Posterior cingulate gyrus (tissue), 11 donors: Measurements from ENCODE around the gene SPAG6.

ENCODE experiments used
- DNase-seq, 10 donors: peaks; one replicate each; pipeline versions ENCODE4 v3.0.0 to v3.0.0-alpha.2; 2020 to 2021; ENCODE audit warnings: mixed read lengths in 3 of 10
- intact Hi-C: fragments of 100-400 bp; cut with DNase I; formaldehyde crosslinking; loops from one replicate; pipeline ENCODE4 v1.15.1; 2023

Gene SPAG6

DNA sequence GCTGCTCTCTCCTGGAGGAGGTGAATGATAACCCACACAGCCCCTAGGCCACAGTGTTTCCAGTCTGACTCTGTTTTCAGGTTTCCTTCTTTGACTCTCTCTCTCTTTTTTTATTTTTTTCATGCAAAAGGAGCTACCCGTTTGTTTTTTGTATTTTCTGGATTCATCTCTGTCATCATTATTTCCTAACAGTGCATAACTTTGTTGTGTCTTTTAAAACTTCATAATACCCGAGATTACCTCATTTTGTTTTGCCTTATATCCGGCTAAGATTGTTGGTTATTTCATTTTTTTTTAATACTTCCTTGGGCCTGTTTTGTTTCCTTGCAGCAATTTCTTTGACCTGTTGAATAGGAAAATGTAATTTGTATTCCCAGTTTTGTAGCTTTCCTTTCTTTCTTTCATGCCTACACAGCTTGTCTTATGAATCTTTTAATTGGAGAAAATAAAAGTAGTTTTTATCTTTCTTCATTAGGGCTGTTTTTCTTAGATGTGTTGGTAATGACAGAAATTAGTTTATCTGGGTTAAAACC lies 72.5 kb downstream of the SPAG6 start:
- DNase-seq = no peak
- intact Hi-C loops = no loop called here

DNA sequence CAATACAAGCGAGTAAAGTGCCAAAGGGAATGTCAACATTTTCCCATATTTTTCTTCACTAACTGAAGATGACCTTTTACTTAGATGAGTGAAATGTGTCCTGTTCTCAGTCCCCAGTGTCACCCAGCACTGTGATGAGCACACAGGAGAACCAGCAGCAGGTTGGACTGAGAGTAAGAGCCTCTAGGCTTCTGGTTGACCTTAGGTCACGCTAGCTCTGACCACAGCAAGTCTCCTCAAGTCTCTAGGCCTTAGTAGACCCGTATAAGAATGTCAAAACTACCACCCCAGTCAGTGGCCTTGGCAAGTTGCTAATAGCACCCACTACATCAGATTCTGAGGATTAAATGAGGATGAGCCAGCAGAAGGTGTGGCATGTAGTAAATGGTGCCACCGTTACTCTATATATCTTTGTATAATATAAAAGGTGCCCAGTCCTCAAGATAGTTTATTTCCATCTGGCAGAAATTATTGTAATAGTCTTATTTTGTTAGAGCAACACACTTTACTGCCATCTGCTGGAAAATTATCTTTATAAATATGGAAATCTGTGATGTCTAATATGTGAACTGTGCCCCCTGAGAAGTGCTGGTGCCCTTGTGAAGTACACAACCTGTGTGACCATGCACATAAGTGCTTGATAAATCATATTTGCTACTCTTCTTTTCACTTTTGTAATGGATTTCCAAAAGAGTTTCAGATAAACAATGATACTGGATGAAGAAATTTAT lies 75.7 kb downstream of the SPAG6 start:
- DNase-seq = no peak
- intact Hi-C loops = no loop called here

DNA sequence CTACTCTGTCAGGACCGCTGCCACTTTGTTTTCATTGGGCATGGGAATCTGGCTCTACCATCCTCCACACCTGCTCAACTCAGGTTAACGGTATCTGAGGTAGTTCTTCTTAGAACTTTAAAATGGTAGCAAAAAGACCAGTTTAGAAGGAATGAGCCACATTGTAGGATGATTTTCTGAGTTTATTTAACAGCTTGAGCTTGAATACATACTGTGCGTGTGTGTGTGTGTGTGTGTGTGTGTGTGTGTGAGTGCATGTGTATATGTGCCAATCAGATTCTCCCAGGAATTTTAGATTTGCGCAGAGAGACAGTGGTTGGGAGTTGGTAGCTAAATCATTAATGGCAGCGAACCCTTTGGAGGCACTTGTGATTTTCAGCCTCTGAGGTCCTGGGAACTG lies 81.4 kb downstream of the SPAG6 start:
- no peak for DNase-seq
- intact Hi-C loops = no loop called here

- DNase-seq = no peak
Observed at GRCh38 chr10:22427101-22427500, 81.8 kb downstream of the SPAG6 start.

DNA sequence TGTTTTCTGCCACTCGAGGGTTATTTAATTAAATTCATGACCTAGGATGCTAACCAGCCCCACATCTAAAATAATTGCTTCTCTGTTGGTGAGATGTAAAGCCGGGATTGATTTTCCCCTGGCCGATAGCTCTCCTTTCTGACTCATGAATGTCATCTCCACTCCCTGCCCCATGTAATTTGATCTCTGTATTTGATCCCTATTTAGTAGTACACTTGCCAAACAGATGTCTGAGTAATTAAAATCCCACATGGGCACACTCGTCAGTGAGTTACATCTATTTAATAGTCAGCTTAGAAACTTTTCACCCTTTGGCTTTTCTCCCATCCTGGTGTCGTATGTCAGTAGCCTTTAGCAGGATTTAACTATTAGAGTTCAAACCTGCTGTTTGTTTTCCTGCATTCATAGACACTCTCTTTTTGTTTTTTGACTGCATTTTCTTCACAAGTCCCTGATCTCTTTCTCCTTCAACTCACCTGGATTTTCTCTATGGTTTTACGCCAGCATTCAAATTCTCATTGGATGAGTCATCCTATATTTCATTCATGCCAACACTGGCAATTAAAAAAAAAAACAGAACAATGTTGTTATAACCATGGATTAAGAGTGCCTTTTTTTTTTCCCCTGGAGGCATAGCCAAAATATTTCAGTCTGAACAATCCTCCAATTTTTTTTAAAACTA lies 82.7 kb downstream of the SPAG6 start:
- DNase-seq = no peak
- intact Hi-C loops = no loop called here

More at GRCh38 chr10:22427101-22427500, 81.8 kb downstream of the SPAG6 start:
- intact Hi-C loops = no loop called here

GRCh38 chr10:22429146-22429545 lies 83.8 kb downstream of the SPAG6 start:
- DNase-seq = no peak
- intact Hi-C loops = no loop called here

- intact Hi-C loops = loop anchor here (10.0 kb wide), 3 partner anchors 105 to 425 kb away; partner anchors contain the start of gene DNAJC1
- DNase-seq = no peak
Observed at GRCh38 chr10:22429981-22430421, 84.7 kb downstream of the SPAG6 start.

DNA sequence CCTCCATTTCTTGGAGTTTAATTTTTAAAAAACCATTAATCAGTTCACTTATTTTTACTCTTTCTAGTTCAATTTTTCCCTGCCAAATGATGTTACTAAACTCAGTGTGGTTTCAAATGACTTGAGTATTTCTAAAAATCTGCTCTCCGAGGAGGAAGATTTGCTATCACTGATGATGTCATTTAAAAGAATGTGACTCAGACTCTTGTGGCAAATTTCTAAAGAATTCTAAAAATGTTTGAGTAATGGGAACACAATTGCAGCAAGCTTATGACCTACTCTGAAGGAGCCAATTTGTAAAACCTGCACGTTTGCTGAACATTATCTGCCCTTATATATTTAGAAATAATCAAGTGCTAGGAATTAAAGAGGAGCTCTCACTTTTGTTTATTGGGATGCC lies 88.6 kb downstream of the SPAG6 start:
- intact Hi-C loops = loop anchor here (10.0 kb wide), 3 partner anchors 101 to 429 kb away; partner anchors contain the start of gene DNAJC1
- DNase-seq = no peak

GRCh38 chr10:22434521-22434920 lies 89.2 kb downstream of the SPAG6 start:
- no peak for DNase-seq

GRCh38 chr10:22435650-22436049 lies 90.4 kb downstream of the SPAG6 start:
- intact Hi-C loops = loop anchor here (5.0 to 10.0 kb wide), 5 partner anchors 99 to 552 kb away; partner anchors contain the start of genes BMI1 and DNAJC1
- no peak for DNase-seq

More at GRCh38 chr10:22434521-22434920, 89.2 kb downstream of the SPAG6 start:
- intact Hi-C loops = loop anchor here (10.0 kb wide), 3 partner anchors 100 to 430 kb away; partner anchors contain the start of gene DNAJC1

DNA sequence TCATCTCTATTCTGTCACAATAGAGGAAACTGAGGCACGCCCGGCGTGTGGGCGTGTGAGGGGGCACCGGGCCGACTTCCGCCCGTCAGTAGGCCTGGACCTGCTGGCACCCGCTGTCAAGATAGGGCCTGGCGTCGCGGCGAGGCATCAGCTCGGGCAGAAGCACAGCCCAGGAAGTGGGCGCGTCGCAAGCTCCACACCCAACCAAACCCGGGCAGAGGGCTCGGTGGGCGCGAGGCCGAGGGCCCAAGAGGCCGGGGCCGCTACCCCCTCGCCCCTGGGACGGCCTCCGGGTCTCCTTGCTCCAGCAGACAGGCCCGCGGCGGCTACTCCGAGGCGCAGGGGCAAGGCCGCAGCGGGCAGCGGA lies 91.2 kb downstream of the SPAG6 start:
- peak in 3 of 10 donors; percentile 10 to 28 (median 14) for DNase-seq
- intact Hi-C loops = loop anchor here (5.0 to 10.0 kb wide), 5 partner anchors 98 to 551 kb away; partner anchors contain the start of genes BMI1 and DNAJC1

DNA sequence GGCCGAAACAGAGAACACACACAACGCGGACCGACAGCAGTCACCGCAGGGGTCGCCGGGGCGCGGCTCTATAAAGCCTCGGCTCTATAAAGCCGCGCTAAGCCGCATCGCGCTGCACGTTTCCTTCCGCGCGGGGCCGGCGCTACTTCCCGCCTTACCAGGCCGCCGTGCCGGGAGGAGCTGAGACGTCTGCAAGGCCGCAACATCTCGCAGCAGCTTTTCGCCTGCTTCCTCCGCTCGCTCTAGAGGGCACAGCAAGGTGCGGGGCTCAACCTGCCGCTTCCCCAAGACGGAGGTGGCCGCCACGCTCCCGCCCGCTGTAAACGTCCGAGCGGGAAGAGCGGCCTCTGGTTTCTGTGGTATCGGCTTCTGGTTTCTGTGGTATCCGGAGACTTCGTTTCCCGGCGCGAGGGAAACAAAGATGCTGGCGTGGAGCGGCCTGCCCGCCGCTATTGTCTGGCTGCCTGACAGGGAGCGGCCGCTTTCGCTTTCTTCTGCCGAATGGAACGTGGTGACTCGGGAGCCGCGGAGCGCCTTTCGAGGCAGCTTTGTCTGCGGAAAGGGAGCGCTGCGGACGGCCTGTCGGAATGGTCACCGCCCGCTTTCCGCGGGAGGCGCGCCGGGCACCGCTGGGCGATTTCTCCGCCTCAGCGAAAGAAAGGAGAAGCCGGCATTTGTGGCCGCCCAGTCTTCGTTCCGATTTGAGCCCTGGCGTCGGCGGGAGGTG lies 91.8 kb downstream of the SPAG6 start:
- intact Hi-C loops = loop anchor here (5.0 to 10.0 kb wide), 5 partner anchors 98 to 550 kb away; partner anchors contain the start of genes BMI1 and DNAJC1
- DNase-seq = peak; percentile 66 to 98 (median 86)

GRCh38 chr10:22437620-22438588 lies 92.6 kb downstream of the SPAG6 start:
- intact Hi-C loops = loop anchor here (5.0 to 10.0 kb wide), 5 partner anchors 97 to 549 kb away; partner anchors contain the start of genes BMI1 and DNAJC1
- peak in 3 of 10 donors; percentile 16 to 51 (median 20) for DNase-seq

GRCh38 chr10:22438711-22439110 lies 93.4 kb downstream of the SPAG6 start:
- no peak for DNase-seq
- intact Hi-C loops = loop anchor here (5.0 to 10.0 kb wide), 5 partner anchors 96 to 549 kb away; partner anchors contain the start of genes BMI1 and DNAJC1

- intact Hi-C loops = no loop called here
- no peak for DNase-seq
Observed at GRCh38 chr10:22442063-22442462, 96.8 kb downstream of the SPAG6 start.

GRCh38 chr10:22442468-22442867 lies 97.2 kb downstream of the SPAG6 start:
- intact Hi-C loops = no loop called here
- no peak for DNase-seq

DNA sequence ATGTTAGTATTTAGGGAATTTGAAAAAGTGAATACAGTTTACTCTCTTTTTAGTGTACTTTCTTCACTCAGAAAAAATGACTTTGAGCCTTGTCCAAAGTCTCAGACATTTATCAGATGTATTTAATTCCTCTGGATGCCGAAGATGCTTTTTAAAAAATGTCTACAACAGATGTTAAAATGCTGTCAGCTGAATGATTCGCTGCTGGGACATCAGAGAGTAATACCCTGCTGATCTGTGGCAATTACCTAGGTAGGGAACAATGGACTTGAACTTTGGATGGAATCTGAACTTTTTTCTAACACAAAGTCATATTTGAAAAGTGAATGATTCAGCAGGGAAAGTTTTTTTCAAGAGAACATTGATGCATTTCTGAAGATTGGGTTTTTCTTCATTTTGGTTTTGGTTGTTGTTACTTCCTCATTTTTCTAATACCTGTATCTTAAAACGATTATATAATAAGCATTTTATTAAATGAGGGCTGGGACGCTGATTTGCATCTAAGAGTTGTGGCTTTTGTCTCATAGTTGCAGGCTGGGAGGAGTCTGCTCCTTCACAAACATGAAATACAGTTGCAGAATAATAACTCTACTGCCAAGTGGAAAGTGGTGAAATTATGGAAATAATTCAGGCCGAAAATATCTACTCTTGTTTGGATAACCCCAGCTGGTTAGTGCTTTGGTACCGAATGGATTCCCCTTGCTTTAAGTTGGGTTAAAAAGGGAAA lies 98.0 kb downstream of the SPAG6 start:
- DNase-seq = no peak
- intact Hi-C loops = no loop called here

- intact Hi-C loops = no loop called here
- DNase-seq = no peak
Observed at GRCh38 chr10:22444219-22444788, 99.0 kb downstream of the SPAG6 start.
